Ramos (cell line): Measurements from ENCODE around the gene TK1.

Source experiments
- in situ Hi-C: fragments of 300-500 bp; cut with MboI; formaldehyde crosslinking; loops from one replicate; pipeline ENCODE4 v1.14.3; 2022; ENCODE audit warnings: low sequenced_read_pairs; ENCODE audit not compliant: unreplicated experiment

TK1 gene

DNA sequence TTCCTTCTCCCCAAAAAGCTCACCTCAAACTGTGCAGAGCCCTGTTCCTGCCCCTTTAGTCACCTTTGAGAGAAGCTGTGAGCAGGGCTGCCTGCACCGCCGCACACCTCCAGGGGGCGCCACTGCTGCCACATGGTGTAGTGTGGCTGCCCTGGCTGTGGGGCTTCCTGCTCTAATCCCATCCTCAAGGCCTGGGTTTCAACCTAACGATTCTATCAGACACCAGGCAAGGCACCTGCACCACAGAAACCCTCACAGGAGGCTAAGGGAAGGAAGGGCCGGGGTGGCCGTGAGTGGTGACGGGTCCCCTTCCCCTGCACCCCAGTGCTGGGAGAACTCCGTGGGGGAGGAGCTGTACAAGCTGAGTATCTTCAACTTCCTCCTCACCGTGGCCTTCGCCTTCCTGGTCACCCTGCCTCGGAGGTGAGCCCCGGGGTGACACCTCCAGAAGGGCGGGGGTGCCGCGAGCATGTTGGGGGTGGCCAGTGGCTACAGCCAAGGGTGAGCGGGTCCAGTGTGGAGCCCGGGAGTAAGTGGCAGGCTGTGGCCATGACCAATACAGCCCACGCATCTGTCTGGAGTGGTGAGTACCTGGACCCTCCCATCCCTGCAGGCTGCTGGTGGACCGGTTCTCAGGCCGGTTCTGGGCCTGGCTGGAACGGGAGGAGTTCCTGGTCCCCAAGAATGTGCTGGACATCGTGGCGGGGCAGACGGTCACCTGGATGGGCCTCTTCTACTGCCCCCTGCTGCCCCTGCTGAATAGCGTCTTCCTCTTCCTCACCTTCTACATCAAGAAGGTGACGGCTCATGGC, 49.3 kb downstream of the TK1 start:
- in situ Hi-C loops, result no loop called here

DNA sequence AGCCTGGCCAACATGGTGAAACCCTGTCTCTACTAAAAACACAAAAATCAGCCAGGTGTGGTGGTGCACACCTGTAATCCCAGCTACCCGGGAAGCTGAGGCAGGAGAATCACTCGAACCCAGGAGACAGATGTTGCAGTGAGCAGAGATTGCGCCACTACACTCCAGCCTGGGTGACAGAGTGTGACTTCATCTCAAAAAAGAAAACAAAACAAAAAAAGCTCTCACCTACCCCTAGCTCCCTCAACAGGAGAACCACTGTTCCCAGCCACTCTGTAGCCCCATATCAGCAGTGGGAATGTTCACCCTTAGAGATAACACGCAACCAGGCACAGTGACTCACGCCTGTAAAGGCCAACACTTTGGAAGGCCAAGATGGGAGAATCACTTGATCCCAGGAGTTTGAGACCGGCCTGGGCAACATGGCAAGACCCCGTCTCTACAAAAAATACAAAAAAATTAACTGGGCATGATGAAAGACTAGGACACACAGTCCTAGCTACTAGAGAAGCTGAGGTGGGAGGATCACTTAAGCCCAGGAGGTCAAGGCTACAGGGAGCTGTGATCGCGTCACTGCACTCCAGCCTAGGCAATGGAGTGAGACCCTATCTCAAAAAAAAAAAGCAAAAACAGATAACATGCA, 50.9 kb downstream of the TK1 start:
- in situ Hi-C loops, result no loop called here

DNA sequence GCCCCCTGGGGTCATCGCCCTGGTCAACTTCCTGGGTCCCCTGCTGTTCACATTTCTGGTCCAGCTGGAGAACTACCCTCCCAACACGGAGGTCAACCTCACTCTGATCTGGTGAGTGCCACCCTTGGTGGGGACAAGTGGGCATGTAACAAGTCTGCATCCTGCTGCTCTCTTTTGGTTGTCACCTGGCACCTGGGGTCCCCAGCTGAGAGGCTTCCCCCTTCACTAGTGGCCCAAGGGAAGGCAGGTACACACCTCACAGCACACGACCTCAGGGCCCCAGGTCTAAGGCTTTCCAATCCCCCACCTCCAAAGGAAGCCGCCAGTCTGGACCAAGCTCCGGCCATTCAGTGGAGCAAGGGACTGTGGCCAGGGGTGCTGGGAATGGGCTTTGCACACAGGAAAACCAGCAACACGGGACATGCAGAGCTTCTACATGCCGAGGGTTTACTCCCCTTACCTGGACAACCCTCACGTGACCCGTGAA, 51.9 kb downstream of the TK1 start:
- in situ Hi-C loops, result no loop called here

DNA sequence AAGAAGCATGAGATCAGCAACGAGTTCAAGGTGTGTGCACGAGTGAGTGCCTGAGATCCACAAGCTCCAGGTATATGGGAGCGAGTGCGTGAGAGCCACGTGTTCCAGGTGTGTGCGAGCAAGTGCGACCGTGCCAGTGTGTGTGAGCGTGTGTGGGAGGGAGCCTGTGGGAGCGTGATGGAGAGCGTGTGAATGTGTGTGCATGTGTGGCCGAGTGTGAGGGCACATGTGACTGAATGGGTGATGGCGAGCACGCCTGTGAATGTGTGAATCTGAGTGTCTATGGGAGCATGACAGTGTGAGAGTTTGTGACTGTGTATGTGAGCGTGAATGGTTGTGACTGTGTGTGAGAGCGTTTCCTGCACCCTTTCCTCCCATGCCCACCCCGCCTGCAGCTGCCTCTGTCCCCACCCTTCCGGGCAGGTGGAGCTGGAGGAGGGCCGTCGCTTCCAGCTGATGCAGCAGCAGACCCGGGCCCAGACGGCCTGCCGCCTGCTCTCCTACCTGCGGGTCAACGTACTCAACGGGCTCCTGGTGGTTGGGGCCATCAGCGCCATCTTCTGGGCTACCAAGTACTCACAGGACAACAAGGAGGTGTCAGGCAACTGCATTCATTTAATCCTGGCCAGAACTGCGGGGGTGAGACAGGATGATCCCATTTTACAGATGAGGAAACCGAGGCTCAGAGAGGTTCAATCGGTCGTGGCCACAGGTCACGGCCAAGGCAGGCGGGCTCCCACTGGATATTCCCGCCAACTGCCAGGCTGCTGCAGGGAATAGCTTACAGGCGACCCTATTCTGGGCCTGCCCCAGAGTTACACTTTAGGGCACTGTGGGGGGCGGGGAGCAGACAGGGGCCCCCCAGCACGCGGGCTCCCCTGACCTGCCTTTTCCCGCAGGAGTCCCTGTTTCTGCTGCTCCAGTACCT, 52.6 kb downstream of the TK1 start:
- in situ Hi-C loops, result no loop called here

DNA sequence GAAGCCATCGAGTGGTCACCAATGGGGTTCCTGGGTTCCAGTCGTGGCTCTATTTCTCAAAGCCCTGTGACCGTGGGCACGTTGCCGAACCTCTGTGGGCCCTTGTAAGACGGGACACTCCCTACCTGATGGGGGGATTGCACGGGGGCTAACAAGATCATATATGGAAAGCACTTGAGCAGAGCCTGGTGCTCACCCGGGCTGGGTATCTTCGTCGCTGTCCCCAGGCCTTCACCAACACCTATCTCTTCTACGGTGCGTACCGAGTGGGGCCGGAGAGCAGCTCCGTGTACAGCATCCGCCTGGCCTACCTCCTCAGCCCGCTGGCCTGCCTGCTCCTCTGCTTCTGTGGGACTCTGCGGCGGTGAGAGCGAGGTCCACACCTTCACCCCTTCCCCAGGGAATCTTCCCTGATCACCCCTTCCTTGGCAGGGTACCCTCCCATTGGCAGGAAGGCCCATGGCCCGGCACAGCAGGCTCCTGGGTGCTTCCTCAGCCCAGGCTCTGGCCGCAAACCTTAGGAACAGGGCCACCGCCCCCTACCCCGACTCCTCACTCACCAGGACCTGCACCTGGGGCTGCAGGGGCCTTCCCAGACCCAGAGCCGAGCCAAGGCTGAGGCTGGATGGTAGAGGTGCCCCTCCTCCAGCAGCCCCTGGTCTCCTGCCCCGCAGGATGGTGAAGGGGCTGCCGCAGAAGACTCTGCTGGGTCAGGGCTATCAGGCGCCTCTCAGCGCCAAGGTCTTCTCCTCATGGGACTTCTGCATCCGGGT, 53.5 kb downstream of the TK1 start:
- in situ Hi-C loops, result no loop called here

DNA sequence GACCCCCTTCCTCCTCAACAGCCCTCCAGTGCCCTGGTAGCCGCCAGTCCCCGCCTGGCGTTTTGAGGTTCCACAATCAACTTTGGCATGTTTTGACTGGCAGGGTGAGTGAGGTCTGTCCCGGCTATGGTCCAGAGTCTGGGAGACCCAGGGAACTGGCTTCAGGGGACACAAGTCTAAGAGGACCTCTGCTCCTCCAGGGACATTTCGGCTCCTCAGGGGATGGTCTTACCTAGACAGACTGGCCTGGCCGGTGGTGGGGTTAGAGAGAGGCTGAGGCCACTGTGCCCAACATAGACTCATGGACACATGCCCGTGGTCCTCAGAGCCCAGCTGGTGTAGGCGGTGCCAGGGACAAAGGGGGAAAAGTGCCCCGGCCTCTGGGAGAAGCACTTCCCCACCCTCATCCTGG, 54.1 kb downstream of the TK1 start:
- in situ Hi-C loops, result no loop called here

DNA sequence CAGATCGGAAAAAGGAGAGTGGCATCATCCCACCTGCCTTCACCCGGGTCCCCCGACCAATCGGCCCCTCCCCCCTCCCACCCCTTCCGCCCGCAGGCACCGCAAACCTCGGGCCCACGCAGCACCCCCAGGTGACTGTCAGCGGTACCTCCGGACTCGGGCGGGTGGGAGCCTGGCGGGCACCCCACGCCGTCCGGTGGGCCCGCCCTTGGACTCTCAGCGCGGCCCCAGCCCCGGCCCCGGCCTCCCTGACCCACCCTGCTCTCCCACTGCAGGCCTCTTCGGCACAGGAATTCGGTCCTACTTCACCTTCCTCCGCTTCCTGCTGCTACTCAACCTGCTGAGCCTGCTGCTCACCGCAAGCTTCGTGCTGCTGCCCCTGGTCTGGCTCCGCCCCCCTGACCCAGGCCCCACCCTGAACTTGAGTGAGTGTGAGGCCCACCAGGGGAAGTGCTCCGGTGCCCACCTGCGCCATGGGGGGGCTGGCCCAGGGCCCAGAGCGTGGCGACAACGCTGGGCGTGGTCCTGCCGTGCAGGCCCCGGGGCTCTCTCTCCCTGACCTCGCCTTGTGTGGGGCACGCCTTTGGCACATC, 54.7 kb downstream of the TK1 start:
- in situ Hi-C loops, result no loop called here

DNA sequence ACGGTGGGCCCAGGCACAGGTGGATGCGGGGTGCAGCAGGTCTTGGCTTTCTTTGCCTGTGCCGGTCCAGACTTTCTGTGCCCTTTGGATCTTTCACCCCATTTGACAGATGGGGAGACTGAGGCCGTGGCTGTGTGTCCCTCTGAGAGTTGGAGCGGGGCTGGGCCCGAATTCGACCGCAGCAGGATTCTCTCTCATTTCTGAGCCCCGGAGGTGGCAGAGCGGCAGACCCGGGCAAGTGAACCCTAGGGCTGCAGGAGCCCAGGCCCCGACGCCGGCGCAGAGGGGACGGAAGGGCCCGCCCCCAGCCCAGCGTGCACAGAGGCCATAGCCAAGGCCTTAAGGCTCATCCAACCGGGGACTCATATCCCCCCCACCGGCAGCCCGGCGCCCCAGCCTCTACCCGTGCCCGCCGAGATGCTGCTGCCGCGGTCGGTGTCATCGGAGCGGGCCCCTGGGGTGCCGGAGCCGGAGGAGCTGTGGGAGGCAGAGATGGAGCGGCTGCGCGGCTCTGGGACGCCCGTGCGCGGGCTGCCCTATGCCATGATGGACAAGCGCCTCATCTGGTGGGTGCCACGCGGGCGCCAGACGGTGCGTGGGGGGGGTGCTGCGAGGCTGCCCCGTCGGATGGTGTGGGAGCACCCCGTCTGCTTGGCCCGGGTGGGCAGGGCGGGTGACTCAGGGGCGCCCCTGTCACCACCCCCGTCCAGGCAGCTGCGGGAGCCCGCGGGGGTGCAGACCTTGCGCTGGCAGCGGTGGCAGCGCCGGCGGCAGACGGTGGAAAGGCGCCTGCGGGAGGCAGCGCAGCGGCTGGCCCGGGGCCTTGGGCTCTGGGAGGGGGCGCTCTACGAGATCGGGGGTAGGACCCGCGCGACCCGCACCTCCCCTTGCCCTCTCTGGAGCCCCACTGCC, 55.4 kb downstream of the TK1 start:
- in situ Hi-C loops, result no loop called here

DNA sequence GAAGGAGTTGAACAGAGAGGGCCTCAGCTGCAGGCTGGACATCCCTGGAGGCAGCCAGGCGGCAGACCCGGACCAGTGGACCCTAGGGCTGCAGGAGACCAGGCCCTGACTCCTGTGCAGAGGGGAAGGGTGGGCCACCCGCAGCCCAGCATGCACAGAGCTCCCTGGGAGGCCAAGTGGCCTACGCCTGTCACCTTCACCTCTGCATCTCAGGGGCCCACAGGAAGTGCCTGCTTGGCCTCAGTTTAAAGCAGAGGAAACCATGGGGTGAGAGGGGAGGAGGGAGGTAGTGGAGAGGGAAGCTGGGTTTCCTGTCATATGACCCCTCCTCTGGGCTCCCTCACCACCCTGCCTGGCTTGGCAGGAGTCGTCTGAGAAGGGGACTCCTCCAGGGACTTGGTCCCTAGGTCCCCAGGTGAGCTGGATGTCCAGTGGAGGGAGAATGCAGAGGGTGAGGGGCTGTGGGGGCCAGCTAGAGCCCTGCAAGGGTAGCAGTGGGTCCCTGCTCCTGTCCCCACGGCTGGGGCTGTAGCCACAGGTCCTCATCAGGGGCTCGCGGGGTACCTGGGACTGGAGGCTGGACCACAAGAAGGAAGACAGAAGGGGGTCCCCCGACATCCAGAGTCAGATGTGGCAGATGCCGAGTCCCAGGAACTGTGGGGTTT, 56.3 kb downstream of the TK1 start, which contains the start of gene TMC8:
TMC8 (plus strand) TSS at position 335 of the 665 bp plus-strand sequence. CDS start 818 bp downstream, outside the sequence.
- in situ Hi-C loops, result no loop called here

DNA sequence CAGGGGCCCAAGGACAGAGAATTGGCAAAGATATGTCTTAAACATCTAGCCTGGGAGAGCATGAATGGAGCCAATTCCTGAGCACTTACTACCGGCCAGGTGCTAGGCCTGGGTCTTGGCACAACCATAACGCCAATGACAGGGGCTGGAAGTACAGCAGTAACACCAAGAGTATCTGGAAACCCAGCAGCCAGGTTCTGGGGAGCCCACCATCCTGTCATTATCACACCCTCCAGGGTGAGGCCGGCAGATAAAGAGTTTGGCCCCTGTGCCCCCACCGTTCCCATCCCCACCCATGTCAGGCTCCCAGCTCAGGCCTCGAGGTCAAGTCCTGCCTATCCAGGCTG, 56.8 kb downstream of the TK1 start:
- in situ Hi-C loops, result no loop called here

DNA sequence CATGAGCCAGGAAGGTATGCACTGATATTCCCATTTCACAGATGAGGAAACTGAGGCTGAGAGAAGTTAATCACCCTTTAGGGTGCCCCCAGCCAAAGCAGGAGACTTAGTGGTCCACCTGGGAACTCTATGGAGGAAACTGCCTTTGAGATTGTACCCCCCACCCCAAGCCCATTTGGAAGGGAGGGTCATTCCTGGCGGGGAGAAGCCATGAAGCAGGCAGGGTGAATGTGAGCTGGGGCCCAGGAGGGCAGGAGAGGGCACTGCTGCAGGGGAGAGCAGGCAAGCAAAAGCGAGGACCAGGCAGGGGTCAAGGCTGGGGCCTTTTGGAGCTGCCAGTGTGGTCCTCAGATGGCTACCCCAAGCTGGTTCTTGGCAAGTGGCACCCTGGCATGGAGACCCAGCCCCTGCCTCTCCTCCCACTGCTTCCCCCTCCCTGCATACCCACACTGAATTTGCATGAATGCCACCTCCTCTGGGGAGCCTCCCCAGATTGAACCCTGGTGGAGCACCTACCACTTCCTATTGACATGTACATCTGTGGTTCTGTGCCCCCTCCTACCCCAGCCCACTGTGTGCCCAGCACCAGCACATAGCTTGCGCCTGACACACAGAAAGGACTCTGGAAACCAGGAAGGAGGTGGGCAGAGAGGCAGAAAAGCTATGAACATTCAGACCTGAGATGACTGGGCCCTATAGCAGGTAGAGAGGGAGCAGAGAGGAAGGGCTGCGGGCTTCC, 57.3 kb downstream of the TK1 start:
- in situ Hi-C loops, result no loop called here

DNA sequence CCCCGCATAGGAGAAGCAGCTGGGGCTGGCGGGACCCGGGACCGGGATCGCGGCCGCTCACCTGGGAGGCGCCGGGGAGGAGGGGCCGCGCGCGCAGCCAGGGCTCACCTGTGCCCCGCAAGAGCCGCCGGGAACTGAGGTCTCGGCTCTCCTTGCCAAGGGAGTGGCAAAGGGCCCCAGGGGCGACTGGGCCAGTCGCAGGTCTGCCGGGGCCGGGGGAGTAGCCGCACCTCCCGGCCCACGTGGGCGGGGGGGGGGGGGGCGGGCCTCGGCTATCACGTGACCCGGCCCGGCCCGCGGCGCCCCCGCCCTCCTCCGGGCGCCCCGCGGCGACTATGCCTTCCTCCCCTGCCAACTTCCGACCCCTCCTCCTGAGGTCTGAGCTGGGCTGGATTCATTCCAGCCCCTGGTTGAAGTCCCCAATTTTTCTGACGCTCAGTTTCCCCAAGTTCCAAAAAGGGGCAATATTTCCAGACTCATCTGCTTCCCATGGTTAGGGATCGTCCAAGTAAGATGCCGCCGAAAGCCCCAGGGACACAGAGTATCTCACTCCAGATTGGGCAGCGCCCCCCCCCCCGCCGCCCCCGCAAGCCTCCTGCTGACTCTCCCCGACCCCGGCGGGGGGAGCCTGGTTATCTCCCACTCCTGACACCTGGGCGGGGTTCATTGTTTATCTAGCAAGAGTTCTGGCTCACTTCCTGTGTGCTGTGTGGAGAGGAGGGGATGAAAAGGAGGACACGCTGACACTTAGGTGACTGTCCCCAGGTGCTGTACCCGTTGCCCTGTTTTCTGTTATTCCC, 58.1 kb downstream of the TK1 start, which contains the start of gene TMC6:
TMC6 (minus strand) TSS at position 205 of the 800 bp plus-strand sequence. CDS start 1,923 bp downstream, outside the sequence.
- in situ Hi-C loops, result no loop called here

DNA sequence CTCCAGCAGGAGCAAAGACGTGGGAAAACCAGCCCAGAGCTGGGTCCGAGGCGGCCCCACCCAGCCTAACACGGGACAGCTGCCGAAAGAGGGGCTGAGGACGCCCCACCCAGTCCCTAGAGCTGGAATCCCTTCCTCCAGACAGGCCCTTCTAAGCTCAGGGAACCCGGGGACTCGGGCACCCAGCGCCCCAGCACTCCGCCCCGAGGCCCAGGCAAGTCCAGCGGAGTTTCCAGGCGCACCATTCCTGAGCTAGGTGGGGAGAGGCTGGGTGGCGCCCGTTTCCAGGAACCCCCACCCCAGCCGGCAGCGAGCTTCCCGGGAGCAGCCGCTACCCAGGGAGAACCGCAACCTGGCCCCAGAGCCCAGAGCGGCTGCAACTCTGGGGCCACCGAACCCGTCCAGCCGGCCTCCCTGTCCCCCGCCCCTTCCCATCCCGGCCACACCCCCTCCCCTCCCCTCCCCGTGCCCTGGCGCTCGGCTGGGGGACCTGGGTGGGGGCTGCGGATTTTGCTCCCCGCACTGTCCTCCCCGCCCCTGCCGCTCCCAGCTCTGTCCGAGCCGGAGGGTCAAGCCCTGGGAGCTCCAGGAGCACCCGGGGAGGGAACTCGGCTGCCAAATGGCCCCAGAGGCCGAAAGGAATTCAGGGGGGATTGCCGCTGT, 58.8 kb downstream of the TK1 start:
- in situ Hi-C loops, result no loop called here

DNA sequence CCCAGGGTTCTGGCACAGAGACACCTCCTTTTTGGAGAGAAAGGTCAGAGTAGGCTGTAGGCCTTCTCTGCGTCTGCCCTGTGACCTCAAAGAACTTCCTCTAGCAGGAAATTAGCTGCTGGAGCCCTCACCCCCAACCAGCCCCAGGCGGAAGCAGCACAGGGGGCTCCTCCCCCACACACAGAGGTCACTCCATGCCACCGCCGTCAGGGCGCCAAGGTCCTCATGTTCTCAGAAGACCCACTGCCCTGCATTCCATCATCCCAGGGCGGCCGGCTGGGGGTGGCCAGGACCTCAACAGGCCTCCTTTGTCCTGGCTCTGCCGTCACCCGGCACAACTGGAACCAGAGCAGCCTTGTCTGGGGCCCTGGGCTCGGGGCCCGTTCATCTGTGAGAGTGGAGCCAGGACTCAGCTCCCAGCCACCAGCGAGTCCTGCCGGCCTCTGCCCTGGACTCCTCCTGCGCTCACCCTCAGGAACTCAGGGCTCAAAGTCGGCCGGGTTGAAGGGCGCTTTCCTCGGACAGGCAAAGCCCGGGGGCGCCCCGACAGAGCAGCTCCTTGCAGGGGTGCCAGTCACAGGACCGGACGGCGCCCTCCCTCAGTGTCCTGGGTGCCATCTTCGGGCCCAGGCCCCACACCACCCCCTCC, 59.5 kb downstream of the TK1 start:
- in situ Hi-C loops, result no loop called here

DNA sequence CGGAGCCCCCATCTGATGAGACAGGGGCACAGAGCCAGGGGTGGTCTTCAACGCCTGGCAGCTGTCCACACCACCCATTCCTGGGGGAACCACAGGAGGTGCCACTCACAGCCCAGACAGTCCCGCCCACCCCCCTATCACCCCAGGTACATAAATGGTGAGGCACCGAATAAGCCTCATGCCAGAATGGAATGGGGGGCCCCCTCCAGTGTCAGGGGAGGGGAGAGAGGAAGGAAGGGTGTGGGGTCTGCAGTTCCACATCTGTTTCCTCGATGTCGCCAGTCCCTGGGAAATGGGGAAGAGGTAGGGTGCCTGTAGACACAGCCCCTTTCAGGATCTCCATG, 60.0 kb downstream of the TK1 start:
- in situ Hi-C loops, result no loop called here
